Stomach (tissue), 9 donors: ENCODE results near the gene ARMC10. TPM values are rescaled to one million over a fixed set of nuclear protein-coding genes. Genes with fewer than 3 reads are reported as not detected.
"Not testable (repeated sequence)": the region's sequence is repeated elsewhere in the genome, so short reads cannot be mapped to it uniquely, and the experiment has no call there.

Experiments
- DNase-seq, 2 donors: peaks; one replicate each; pipeline versions ENCODE4 v3.0.0 to v3.0.0-alpha.2; 2013 to 2019
- H3K27ac ChIP-seq, 5 donors: fragments of 200-600 bp in 4 of 5; sonication (generic) in 4 of 5; one replicate each; pipeline ENCODE4 v1.5.1; 2013 to 2019; ENCODE audit warnings: mild to moderate bottlenecking in 1 of 5, moderate library complexity in 1 of 5
- H3K27me3 ChIP-seq, 3 donors: fragments of 200-600 bp; sonication (generic); one replicate each; pipeline ENCODE4 v1.5.1; 2017 to 2019; ENCODE audit warnings: mixed run types in 1 of 3
- H3K36me3 ChIP-seq, 4 donors: fragments of 200-600 bp; sonication (generic); 1 replicate in 3 of 4; 2 replicates in 1 of 4; pipeline ENCODE4 v1.5.1; 2016 to 2019
- H3K4me1 ChIP-seq, 4 donors: fragments of 200-600 bp; sonication (generic); one replicate each; pipeline ENCODE4 v1.5.1; 2016 to 2019
- H3K4me3 ChIP-seq, 4 donors: fragments of 200-600 bp; sonication (generic) in 3 of 4; one replicate each; pipeline ENCODE4 v1.5.1; 2016 to 2019; ENCODE audit warnings: mild to moderate bottlenecking in 1 of 4
- H3K9me3 ChIP-seq, 4 donors: fragments of 200-600 bp; sonication (generic); one replicate each; pipeline ENCODE4 v1.5.1; 2016 to 2019
- EP300 ChIP-seq: sonication (generic); formaldehyde crosslinking; IDR thresholded peaks from one replicate; pipeline ENCODE4 v1.6.1; 2017; ENCODE audit warnings: antibody characterized with exemption
- POLR2A ChIP-seq, 4 donors: fragments of 450-650 bp; IDR thresholded peaks; one replicate each; pipeline ENCODE4 v1.6.1; 2016; ENCODE audit warnings: antibody characterized with exemption in 4 of 4, control low read depth in 2 of 4, mild to moderate bottlenecking in 1 of 4, moderate library complexity in 1 of 4
- POLR2AphosphoS5 ChIP-seq, 3 donors: sonication (generic); formaldehyde crosslinking; IDR thresholded peaks; one replicate each; pipeline ENCODE4 v1.6.1; 2016; ENCODE audit warnings: antibody characterized with exemption in 3 of 3
- WGBS, 5 donors: extraction: QIAGEN DNeasy Blood & Tissue Kit in 3 of 5; methylation state at CpG; one replicate each; pipeline versions ENCODE4 v1.1.5 to v1.1.7; 2013 to 2018; 5-methylcytosine and 5-hydroxymethylcytosine counted together
- intact Hi-C: fragments of 100-400 bp; cut with DNase I; formaldehyde crosslinking; loops from one replicate; pipeline ENCODE4 v1.15.1; 2023; ENCODE audit warnings: low total_unique reads
- polyA plus RNA-seq, 3 donors: library from polyadenylated mRNA; stranded (reverse); fragments of 200-250 nt; gene quantifications; one replicate each; pipeline ENCODE4 v1.2.3, GENCODE V29; 2013
- total RNA-seq, 5 donors: library from RNA; depleted of rRNA; stranded (reverse); fragments of >200 nt; gene quantifications; one replicate each; pipeline versions ENCODE4 v1.1.0 to v1.2.3, GENCODE V29; 2014 to 2016
- TF ChIP-seq, protein P1 (sequence below), 7 experiments: fragments of 450-650 bp in 4 of 7; fragments of 200-600 bp in 3 of 7; sonication (generic) in 3 of 7; IDR thresholded peaks; one replicate each; pipeline ENCODE4 v1.5.1; 2016 to 2019; ENCODE audit warnings: antibody characterized with exemption in 7 of 7, control low read depth in 2 of 7, mild to moderate bottlenecking in 1 of 7
- donor health status: healthy with polysubstance abuse.
- donor health status: Bipolar disorder and iron deficiency.
- donor health status: healthy.

ARMC10 gene
- total and polyA plus RNA-seq, 8 donors = 1.8 to 118 (median 24.8) TPM

DNA sequence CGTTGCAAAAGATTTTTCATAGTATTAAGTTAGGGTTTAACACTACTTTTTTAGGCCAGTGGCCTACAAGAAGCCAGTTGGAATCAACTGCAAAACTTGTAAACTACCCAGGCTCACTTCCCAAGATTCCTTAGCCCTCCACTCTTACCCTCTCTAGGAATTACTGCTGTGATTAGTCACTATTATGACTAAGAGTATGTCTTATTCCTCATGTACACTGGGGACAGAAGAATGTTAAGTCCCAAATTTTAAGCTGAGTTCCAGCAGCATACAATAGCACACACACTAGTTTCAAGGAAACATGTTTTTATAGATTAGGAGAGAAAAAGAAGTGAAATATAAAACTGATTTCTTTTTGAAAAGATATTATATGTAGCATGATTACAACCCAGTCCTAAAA, 43.2 kb upstream of the ARMC10 start:
- no peaks in the 10 kb centered on the region for H3K36me3 ChIP-seq
- H3K4me3 ChIP-seq = no peak overlapping the region
- 35 to 88% (median 71%) methylated on average over 1 of the region's 1 CpG for WGBS, 5 donors
- H3K27ac ChIP-seq = no peak overlapping the region
- no peaks in the 10 kb centered on the region for H3K9me3 ChIP-seq
- no peak for TF ChIP-seq EP300
- TF ChIP-seq POLR2AphosphoS5 (IDR thresholded peaks at IDR 0.05) = no peak
- TF ChIP-seq, protein P1, sequence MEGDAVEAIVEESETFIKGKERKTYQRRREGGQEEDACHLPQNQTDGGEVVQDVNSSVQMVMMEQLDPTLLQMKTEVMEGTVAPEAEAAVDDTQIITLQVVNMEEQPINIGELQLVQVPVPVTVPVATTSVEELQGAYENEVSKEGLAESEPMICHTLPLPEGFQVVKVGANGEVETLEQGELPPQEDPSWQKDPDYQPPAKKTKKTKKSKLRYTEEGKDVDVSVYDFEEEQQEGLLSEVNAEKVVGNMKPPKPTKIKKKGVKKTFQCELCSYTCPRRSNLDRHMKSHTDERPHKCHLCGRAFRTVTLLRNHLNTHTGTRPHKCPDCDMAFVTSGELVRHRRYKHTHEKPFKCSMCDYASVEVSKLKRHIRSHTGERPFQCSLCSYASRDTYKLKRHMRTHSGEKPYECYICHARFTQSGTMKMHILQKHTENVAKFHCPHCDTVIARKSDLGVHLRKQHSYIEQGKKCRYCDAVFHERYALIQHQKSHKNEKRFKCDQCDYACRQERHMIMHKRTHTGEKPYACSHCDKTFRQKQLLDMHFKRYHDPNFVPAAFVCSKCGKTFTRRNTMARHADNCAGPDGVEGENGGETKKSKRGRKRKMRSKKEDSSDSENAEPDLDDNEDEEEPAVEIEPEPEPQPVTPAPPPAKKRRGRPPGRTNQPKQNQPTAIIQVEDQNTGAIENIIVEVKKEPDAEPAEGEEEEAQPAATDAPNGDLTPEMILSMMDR (IDR thresholded peaks at IDR 0.05) = no peak
- no peak for TF ChIP-seq POLR2A (IDR thresholded peaks at IDR 0.05)
- H3K4me1 ChIP-seq = no peaks in the 10 kb centered on the region
- no peak for DNase-seq
- intact Hi-C loops = no loop called here
- no peaks in the 10 kb centered on the region for H3K27me3 ChIP-seq

DNA sequence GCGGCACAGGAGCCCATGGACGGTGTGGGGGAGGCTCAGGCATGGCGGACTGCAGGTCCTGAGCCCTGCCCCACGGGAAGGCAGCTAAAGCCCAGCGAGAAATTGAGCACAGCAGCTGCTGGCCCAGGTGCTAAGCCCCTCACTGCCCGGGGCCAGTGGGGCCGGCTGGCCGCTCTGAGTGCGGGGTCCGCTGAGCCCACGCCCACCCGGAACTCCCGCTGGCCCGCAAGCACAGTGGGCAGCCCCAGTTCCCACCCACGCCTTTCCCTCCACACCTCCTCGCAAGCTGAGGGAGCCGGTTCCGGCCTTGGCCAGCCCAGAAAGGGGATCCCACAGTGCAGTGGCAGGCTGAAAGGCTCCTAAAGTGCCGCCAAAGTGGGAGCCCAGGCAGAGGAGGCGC, 40.6 kb upstream of the ARMC10 start:
- H3K27me3 ChIP-seq, intact Hi-C loops, H3K9me3 ChIP-seq, H3K36me3 ChIP-seq, H3K27ac ChIP-seq, H3K4me3 ChIP-seq, DNase-seq: not testable (repeated sequence)
- 91 to 100% (median 92%) methylated on average over 6 to 20 of the region's 20 CpGs for WGBS, 5 donors
- peaks cover 0 to 13% (median 3%) of the 10 kb centered on the region in 4 donors for H3K4me1 ChIP-seq

DNA sequence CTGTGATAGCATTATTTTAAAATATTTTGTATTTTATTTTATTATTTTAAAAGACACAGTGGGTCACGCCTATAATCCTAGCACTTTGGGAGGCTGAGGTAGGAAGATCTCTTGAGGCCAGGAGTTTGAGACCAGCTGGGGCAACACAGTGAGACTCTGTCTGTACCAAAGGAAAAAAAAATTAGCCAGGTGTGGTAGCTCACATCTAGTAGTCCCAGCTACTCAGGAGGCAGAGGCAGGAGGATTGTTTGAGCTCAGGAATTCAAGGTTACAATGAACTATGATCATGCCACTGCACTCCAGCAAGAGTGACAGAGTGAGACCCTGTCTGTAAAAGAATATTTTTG, 37.5 kb upstream of the ARMC10 start:
- no peaks in the 10 kb centered on the region for H3K27me3 ChIP-seq
- 95 to 100% (median 100%) methylated on average over 1 of the region's 1 CpG for WGBS, 5 donors
- no peaks in the 10 kb centered on the region for H3K9me3 ChIP-seq
- intact Hi-C loops = no loop called here
- TF ChIP-seq POLR2A (IDR thresholded peaks at IDR 0.05) (no peak), POLR2AphosphoS5 (IDR thresholded peaks at IDR 0.05) (no peak), EP300 (no peak)
- TF ChIP-seq, protein P1 (IDR thresholded peaks at IDR 0.05) = no peak
- H3K4me1 ChIP-seq = peaks cover 0 to 13% (median 3%) of the 10 kb centered on the region in 4 donors
- no peak overlapping the region for H3K27ac ChIP-seq
- H3K36me3 ChIP-seq = no peaks in the 10 kb centered on the region
- no peak overlapping the region for H3K4me3 ChIP-seq
- DNase-seq = no peak

GRCh38 chr7:103037823-103038739, 36.9 kb upstream of the ARMC10 start:
- 65 to 74% (median 69%) methylated on average over 20 of the region's 20 CpGs for WGBS, 5 donors
- peaks cover 0 to 13% (median 3%) of the 10 kb centered on the region in 4 donors for H3K4me1 ChIP-seq
- H3K27me3 ChIP-seq, H3K36me3 ChIP-seq, intact Hi-C loops, H3K4me3 ChIP-seq, H3K9me3 ChIP-seq: not testable (repeated sequence)
- peak; percentile 53 to 80 for DNase-seq
- peak overlapping the region in 1 of 5 donors; percentile 55 for H3K27ac ChIP-seq

GRCh38 chr7:103041815-103042214, 33.1 kb upstream of the ARMC10 start:
- H3K27ac ChIP-seq, intact Hi-C loops: not testable (repeated sequence)

GRCh38 chr7:103048833-103049232, 26.1 kb upstream of the ARMC10 start:
- Histone ChIP-seq H3K27ac (no peak overlapping the region), H3K9me3 (peaks cover 0 to 9% (median under 1%) of the 10 kb centered on the region in 4 donors), H3K36me3 (no peaks in the 10 kb centered on the region), H3K4me3 (no peak overlapping the region), H3K27me3 (no peaks in the 10 kb centered on the region), H3K4me1 (no peaks in the 10 kb centered on the region)
- intact Hi-C loops = no loop called here
- no peak for DNase-seq
- no peak for TF ChIP-seq POLR2A (IDR thresholded peaks at IDR 0.05)
- TF ChIP-seq, protein P1 (IDR thresholded peaks at IDR 0.05) = no peak
- TF ChIP-seq POLR2AphosphoS5 (IDR thresholded peaks at IDR 0.05) = no peak
- no peak for TF ChIP-seq EP300
- 88 to 96% (median 92%) methylated on average over 2 of the region's 2 CpGs for WGBS, 5 donors

More at GRCh38 chr7:103041815-103042214, 33.1 kb upstream of the ARMC10 start:
- DNase-seq, H3K27me3 ChIP-seq, H3K4me3 ChIP-seq, H3K36me3 ChIP-seq: not testable (repeated sequence)
- peaks cover 0 to 13% (median 3%) of the 10 kb centered on the region in 4 donors for H3K4me1 ChIP-seq
- WGBS, 5 donors = 69 to 90% (median 81%) methylated on average over 1 of the region's 1 CpG
- peaks cover 0 to 10% (median 4%) of the 10 kb centered on the region in 4 donors for H3K9me3 ChIP-seq
